NB4 (cell line): Measurements from ENCODE around the gene RBPJL.

Source experiments
- DNase-seq: peaks from one replicate; pipeline ENCODE4 v3.0.0; 2010; ENCODE audit warnings: low read depth
- H3K4me3 ChIP-seq: one replicate; pipeline ENCODE4 v1.5.1; 2011; ENCODE audit warnings: mild to moderate bottlenecking, low read depth, low read length, moderate library complexity
- MYC ChIP-seq: IDR thresholded peaks from 2 replicates; pipeline ENCODE4 v1.6.1; 2011; ENCODE audit warnings: low read depth, low read length
- POLR2A ChIP-seq: IDR thresholded peaks from 2 replicates; pipeline ENCODE4 v1.6.1; 2011; ENCODE audit warnings: mild to moderate bottlenecking; ENCODE audit not compliant: insufficient read length; ENCODE audit errors: extremely low read depth
- TF ChIP-seq, protein P1 (sequence below): IDR thresholded peaks from 2 replicates; pipeline ENCODE4 v1.6.1; 2011; ENCODE audit warnings: low read depth, low read length
- TF ChIP-seq, protein P2 (sequence below): IDR thresholded peaks from one replicate; pipeline ENCODE4 v1.5.1; 2012; ENCODE audit warnings: low read depth, low read length

Gene RBPJL

DNA sequence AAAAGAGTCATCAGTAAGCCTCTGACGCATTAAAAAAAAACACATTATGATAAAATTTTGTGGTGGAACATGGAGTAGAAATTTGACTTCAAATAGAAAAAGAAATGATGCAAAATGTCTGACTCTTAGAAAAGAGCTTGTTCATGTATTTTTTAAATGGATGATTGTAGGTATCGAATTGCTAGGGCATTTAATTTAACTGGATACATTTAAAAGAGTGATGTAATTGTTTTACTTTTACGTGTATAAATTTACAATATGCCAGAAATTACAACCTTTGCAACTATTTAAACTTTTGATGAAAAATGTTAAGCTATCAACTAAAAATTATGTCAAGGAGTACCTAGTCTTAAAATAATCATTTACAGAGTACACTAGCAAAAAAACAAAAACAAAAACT, 46.1 kb downstream of the RBPJL start:
- no peak for DNase-seq
- H3K4me3 ChIP-seq: no peak overlapping the region
- TF ChIP-seq, protein P1, sequence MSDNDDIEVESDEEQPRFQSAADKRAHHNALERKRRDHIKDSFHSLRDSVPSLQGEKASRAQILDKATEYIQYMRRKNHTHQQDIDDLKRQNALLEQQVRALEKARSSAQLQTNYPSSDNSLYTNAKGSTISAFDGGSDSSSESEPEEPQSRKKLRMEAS: no peak
- TF ChIP-seq, protein P2, sequence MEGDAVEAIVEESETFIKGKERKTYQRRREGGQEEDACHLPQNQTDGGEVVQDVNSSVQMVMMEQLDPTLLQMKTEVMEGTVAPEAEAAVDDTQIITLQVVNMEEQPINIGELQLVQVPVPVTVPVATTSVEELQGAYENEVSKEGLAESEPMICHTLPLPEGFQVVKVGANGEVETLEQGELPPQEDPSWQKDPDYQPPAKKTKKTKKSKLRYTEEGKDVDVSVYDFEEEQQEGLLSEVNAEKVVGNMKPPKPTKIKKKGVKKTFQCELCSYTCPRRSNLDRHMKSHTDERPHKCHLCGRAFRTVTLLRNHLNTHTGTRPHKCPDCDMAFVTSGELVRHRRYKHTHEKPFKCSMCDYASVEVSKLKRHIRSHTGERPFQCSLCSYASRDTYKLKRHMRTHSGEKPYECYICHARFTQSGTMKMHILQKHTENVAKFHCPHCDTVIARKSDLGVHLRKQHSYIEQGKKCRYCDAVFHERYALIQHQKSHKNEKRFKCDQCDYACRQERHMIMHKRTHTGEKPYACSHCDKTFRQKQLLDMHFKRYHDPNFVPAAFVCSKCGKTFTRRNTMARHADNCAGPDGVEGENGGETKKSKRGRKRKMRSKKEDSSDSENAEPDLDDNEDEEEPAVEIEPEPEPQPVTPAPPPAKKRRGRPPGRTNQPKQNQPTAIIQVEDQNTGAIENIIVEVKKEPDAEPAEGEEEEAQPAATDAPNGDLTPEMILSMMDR: no peak
- TF ChIP-seq POLR2A (no peak), MYC (no peak)

DNA sequence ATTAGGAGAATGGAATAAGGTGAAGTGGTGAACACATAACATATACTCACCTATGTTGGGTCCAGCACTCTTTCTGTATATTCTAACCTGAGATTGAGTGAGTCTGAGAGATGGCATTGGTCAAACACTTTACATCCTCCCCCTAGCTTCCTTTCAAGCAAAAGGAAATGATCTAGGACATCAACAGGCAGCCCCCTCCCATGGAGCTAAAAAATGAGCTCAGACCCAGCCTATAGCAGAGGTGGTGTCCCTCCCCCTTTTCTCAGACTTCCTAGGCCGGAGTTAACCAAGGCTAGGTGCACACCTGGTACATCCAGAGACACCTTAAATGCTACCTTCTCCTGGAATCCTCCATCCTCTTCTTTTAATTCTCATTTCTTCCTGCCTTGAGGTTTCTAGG, 47.1 kb downstream of the RBPJL start:
- no peak overlapping the region for H3K4me3 ChIP-seq
- DNase-seq: no peak
- TF ChIP-seq POLR2A (no peak), MYC (no peak)
- TF ChIP-seq, protein P1: no peak
- TF ChIP-seq, protein P2: no peak

DNA sequence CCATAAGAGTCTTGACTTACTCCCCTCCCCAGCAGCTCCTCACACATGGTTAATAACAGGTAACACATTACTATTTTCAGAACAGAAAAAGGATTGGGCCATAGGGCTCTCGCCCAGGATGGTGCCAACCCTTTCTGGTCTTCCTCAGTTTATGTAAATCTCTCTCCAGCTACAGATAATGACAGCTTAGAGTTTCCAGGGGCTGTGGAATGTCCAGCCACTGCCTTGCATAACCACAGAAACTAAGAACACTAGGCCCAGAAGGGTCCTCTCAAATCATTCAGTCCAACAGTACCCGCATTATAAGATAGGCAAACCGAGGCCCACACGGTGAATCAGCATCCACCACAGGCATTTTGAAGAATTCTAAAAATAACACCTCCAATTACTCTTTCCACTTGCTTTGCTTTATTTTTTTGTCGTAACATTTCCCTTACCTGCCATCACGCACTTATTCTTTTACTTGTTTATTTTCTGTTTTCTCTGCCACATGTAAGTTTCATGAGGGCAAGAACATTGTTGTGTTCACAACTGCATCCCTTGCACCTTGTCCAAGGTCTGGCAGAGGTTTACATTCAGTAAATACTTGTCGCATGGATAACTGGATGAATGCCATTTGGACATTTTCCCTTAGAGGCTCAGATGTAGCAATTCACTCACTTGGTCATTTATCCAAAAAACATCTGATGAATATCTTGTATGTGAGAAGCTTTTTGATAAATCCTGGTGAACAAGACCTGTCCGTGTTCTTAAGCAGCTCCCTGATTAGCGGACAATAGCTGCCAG, 48.0 kb downstream of the RBPJL start:
- TF ChIP-seq POLR2A (no peak), MYC (no peak)
- TF ChIP-seq, protein P1: no peak
- TF ChIP-seq, protein P2: no peak
- no peak for DNase-seq
- H3K4me3 ChIP-seq: no peak overlapping the region

DNA sequence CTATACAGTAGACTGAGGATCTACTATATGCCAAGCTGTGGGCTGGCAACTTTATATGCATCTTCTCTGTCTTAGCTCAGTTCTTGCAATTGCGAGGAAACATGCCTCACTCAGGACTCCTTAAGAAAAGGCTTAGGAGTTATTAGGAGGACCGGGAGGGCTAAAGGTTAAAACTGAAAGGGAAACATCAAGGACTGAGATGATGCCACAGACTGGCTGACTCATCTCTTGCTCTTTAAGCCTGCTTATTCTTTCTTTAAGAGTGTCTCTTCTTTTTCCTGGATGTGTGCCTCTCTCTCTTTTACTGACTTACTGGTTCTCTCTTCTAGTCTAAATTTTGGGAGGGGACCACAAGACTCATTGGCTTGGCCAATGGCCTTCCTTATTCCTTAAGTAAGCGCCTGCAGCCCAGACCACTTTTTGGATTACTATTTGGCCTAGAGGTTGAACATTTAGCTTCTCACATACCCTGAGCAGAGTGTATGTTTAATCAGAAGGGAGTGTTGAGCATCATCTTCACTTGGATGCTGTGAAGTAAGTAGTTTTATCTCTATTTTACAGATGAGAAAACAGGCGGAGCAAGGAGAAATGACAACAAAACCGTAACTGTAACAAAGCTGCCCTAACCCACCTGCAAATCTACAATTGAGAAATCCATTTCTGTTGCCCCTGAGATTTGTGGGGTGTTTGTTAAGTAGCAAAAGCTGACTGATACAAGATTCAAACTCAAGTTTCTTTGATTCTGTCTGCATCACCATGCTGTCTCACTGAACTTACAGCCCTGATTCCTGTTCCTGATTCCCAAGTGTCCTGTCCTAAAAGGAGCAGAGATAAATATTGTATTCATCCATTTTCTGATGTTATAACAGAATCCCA, 48.8 kb downstream of the RBPJL start:
- H3K4me3 ChIP-seq: no peak overlapping the region
- TF ChIP-seq, protein P1: no peak
- DNase-seq: no peak

DNA sequence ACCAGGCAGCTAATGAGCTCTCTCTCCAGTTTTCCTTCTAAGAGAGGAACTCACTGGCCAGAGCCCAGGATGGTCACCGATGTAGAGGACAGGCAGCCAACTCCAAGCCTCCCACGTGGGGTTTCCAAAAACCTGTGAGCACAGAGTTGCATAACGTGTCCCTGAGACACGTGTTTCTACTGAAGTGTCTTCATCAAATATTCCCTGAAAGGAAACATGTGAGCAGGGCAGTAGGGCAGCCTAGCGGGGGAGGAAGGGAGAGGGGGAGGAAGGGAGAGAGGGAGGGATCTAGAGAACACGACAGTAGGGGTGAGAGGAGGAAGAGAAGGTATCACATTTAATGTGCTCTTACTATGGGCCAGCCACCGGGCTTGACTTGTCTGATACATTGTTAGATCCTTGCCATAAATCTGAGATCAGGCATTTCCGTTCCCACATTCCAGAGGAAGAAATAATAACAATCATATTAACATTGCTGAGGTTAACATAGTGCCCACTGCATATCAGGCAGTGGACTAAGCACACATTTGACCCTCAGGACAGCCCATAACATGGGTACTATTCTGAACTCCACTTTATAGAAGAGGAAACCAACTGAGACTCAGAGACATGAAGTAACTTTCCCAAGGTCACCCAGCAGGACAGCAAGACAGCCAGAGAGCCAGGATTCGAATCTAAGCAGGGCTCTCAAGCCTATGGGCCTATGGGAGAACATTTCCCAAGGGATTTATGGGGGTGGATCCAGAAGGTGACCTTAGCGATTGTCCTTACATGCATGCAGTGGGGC, 51.8 kb downstream of the RBPJL start:
- DNase-seq: peak; percentile 60
- TF ChIP-seq MYC: peak; percentile 60
- TF ChIP-seq, protein P1: peak; percentile 95
- no peak for TF ChIP-seq POLR2A
- TF ChIP-seq, protein P2: no peak

More for the DNA sequence above, 51.8 kb downstream of the RBPJL start:
- no peak overlapping the region for H3K4me3 ChIP-seq
